ENCODE data around the gene DFFB. TPM values are rescaled to one million over a fixed set of nuclear protein-coding genes. Genes with fewer than 3 reads are reported as not detected.

The DFFB gene
- total and polyA plus RNA-seq, 4 experiments from 2014 or later, result 8.2 to 26.1 (median 18.1) TPM

- Histone ChIP-seq H3K27ac (ENCODE audit: low read depth, low read length) (peak within 1 kb of the TSS; percentile 81), H3K4me1 (ENCODE audit: insufficient read depth, low read length) (peaks cover 52% of the 10 kb centered on the region), H3K9me3 (ENCODE audit: control insufficient read depth in 1 of 2, low read length in 2 of 2) (no peaks in the 10 kb centered on the region), H3K36me3 (ENCODE audit: insufficient read depth, low read length) (no peaks in the 10 kb centered on the region), H3K4me3 (ENCODE audit: low read length in 2 of 2) (peak within 1 kb of the TSS; percentile 54 to 84), H3K27me3 (ENCODE audit: insufficient read depth, low read length) (no peaks in the 10 kb centered on the region)
- Mint-ChIP-seq H3K27me3 (no peaks in the 10 kb centered on the region), H3K36me3 (peaks cover 19 to 28% of the 10 kb centered on the region in 2 donors), H3K4me1 (peaks cover 30 to 71% (median 42%) of the 10 kb centered on the region in 4 donors), H3K27ac (peak within 1 kb of the TSS; percentile 93 to 99 (median 96)), H3K9me3 (peaks cover 0 to 21% (median 13%) of the 10 kb centered on the region in 8 donors), H3K4me3 (peak within 1 kb of the TSS; percentile 86 to 98 (median 94))
- ChIA-PET POLR2A (ENCODE audit: partially characterized antibody) (interaction anchor here (1.2 to 5.3 kb wide), 7 partner anchors 10 to 125 kb away, joined by 3 to 73 read pairs (median 8); partner anchors contain the start of genes CEP104, DFFB and LRRC47), CTCF (ENCODE audit: partially characterized antibody) (interaction anchor here (1.2 to 2.3 kb wide), 2 partner anchors 10 to 38 kb away, joined by 3 to 8 read pairs; no protein-coding TSS in a partner anchor)
- peak; percentile 96 to 99 (median 98) for DNase-seq
- intact Hi-C loops (cut with micrococcal nuclease), result loop anchor here (1.0 kb wide), 4 partner anchors 10 to 128 kb away; partner anchors contain the start of genes CEP104, DFFB, LRRC47 and SMIM1
These were observed 43.1 kb downstream of the DFFB start, which contains the start of gene C1orf174 for GRCh38 chr1:3900150-3900968. Gene C1orf174, minus strand, starts transcription at chr1:3900272. Its CDS starts 86 bp downstream, at chr1:3900186.

DNA sequence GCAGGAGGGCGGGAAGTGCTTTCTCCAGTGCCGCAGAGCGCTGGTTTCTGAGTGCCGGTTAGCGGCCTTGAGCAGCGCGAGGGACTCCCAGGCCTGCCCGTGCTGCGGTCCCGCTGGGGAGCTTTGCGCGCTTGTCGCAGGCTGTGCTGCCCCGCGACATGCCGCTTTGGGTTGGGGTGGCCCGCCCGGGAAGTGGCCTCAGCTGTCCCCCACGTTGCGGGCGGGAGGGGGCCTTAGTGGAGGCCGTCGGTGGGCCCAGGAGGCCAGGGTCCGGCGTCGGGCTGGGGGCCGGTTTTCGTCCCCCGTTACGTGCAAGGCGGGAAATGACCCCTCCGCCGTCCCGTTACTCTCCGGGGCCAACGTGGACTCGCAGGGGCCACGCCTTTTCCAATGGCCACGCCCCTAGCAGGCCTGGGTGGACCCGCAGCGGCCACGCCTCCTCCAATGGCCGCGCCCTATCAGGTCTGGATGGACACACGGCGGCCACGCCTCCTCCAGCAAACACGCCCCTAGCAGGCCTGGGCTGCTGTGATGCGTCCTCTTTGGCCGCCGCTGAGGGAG, 43.8 kb downstream of the DFFB start:
- POLR2A ChIA-PET (ENCODE audit: partially characterized antibody), result interaction anchor here (0.7 to 5.3 kb wide), 7 partner anchors 11 to 126 kb away, joined by 3 to 73 read pairs (median 7); partner anchors contain the start of genes CEP104, DFFB and LRRC47
- H3K27me3 Mint-ChIP-seq, result no peaks in the 10 kb centered on the region
- peak overlapping the region; percentile 86 to 98 (median 94) for H3K4me3 Mint-ChIP-seq
- Histone ChIP-seq H3K27ac (ENCODE audit: low read depth, low read length) (peak overlapping the region; percentile 81), H3K4me1 (ENCODE audit: insufficient read depth, low read length) (peaks cover 52% of the 10 kb centered on the region), H3K36me3 (ENCODE audit: insufficient read depth, low read length) (no peaks in the 10 kb centered on the region), H3K27me3 (ENCODE audit: insufficient read depth, low read length) (no peaks in the 10 kb centered on the region), H3K4me3 (ENCODE audit: low read length in 2 of 2) (peak overlapping the region; percentile 54 to 84), H3K9me3 (ENCODE audit: control insufficient read depth in 1 of 2, low read length in 2 of 2) (no peaks in the 10 kb centered on the region)
- peaks cover 30 to 65% (median 45%) of the 10 kb centered on the region in 4 donors for H3K4me1 Mint-ChIP-seq
- peak overlapping the region; percentile 93 to 99 (median 96) for H3K27ac Mint-ChIP-seq
- peak; percentile 66 to 78 (median 70) for DNase-seq
- H3K36me3 Mint-ChIP-seq, result peaks cover 19 to 23% of the 10 kb centered on the region in 2 donors
- peaks cover 0 to 21% (median 13%) of the 10 kb centered on the region in 8 donors for H3K9me3 Mint-ChIP-seq
- CTCF ChIA-PET (ENCODE audit: partially characterized antibody), result interaction anchor here (1.2 to 2.3 kb wide), 2 partner anchors 10 to 39 kb away, joined by 3 to 8 read pairs; no protein-coding TSS in a partner anchor
- intact Hi-C loops (cut with micrococcal nuclease), result loop anchor here (1.0 kb wide), 4 partner anchors 11 to 129 kb away; partner anchors contain the start of genes CEP104, DFFB, LRRC47 and SMIM1

- ChIA-PET CTCF (ENCODE audit: partially characterized antibody) (interaction anchor here (1.3 kb wide), 1 partner anchor 9 kb away, joined by 5 read pairs; no protein-coding TSS in a partner anchor), POLR2A (ENCODE audit: partially characterized antibody) (interaction anchor here (0.7 to 5.3 kb wide), 2 partner anchors 45 to 106 kb away, joined by 3 to 73 read pairs; partner anchors contain the start of genes CEP104, DFFB and LRRC47)
- H3K4me1 Mint-ChIP-seq, result peaks cover 28 to 58% (median 42%) of the 10 kb centered on the region in 4 donors
- peaks cover 13 to 18% of the 10 kb centered on the region in 2 donors for H3K36me3 Mint-ChIP-seq
- intact Hi-C loops (cut with micrococcal nuclease), result no loop called here
- peaks cover 0 to 17% (median 13%) of the 10 kb centered on the region in 8 donors for H3K9me3 Mint-ChIP-seq
- no peaks in the 10 kb centered on the region for H3K27me3 Mint-ChIP-seq
- H3K36me3 ChIP-seq (ENCODE audit: insufficient read depth, low read length), result no peaks in the 10 kb centered on the region
- H3K27me3 ChIP-seq (ENCODE audit: insufficient read depth, low read length), result no peaks in the 10 kb centered on the region
- H3K4me1 ChIP-seq (ENCODE audit: insufficient read depth, low read length), result peaks cover 48% of the 10 kb centered on the region
- H3K9me3 ChIP-seq (ENCODE audit: control insufficient read depth in 1 of 2, low read length in 2 of 2), result no peaks in the 10 kb centered on the region
- H3K4me3 Mint-ChIP-seq, result peak overlapping the region; percentile 86 to 98 (median 94)
- peak; percentile 46 to 66 (median 54) for DNase-seq
- H3K27ac Mint-ChIP-seq, result peak overlapping the region; percentile 88 to 99 (median 92)
- H3K27ac ChIP-seq (ENCODE audit: low read depth, low read length), result peak overlapping the region; percentile 44
- H3K4me3 ChIP-seq (ENCODE audit: low read length in 2 of 2), result peak overlapping the region in 1 of 2 donors; percentile 8
These were observed 44.8 kb downstream of the DFFB start for GRCh38 chr1:3902111-3902511.

DNA sequence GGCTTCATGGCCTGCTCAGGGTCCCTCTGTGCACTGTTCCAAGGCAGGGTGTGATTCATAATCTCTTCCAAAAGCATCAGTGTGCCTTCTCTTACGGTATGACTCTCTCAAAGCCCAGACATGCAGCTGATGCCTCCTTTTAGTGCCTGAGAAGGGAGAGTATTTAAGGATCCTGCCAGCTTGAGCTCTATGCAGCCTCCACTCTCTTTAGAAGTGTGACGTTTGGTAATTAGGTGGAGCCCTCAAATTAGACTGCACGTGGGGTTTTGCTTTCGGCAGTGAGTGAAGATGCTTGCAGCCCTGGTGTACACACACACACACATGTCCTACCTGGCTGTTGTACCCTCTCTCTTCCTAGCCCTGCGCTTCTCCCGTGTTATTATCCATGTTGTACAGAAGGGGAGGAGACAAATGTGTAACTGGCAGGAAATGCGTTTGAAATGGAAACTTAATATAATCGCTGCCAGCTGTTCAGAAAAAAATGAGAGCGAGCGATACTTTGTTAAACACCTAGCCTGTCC, 45.4 kb downstream of the DFFB start:
- no peaks in the 10 kb centered on the region for H3K9me3 ChIP-seq (ENCODE audit: control insufficient read depth in 1 of 2, low read length in 2 of 2)
- peaks cover 9 to 16% of the 10 kb centered on the region in 2 donors for H3K36me3 Mint-ChIP-seq
- H3K36me3 ChIP-seq (ENCODE audit: insufficient read depth, low read length), result no peaks in the 10 kb centered on the region
- peak overlapping the region; percentile 88 to 99 (median 92) for H3K27ac Mint-ChIP-seq
- H3K4me3 ChIP-seq (ENCODE audit: low read length in 2 of 2), result peak overlapping the region in 1 of 2 donors; percentile 10
- intact Hi-C loops (cut with micrococcal nuclease), result no loop called here
- ChIA-PET CTCF (ENCODE audit: partially characterized antibody) (interaction anchor here (1.3 kb wide), 2 partner anchors 9 to 46 kb away, joined by 4 to 5 read pairs; partner anchors contain the start of genes CEP104 and DFFB), POLR2A (ENCODE audit: partially characterized antibody) (interaction anchor here (1.0 to 5.3 kb wide), 2 partner anchors 46 to 106 kb away, joined by 3 to 73 read pairs; partner anchors contain the start of genes CEP104 and DFFB)
- H3K9me3 Mint-ChIP-seq, result peaks cover 0 to 12% (median 8%) of the 10 kb centered on the region in 8 donors
- no peaks in the 10 kb centered on the region for H3K27me3 Mint-ChIP-seq
- peaks cover 48% of the 10 kb centered on the region for H3K4me1 ChIP-seq (ENCODE audit: insufficient read depth, low read length)
- peak in 4 of 5 donors; percentile 38 to 53 (median 42) for DNase-seq
- peak overlapping the region; percentile 44 for H3K27ac ChIP-seq (ENCODE audit: low read depth, low read length)
- H3K4me3 Mint-ChIP-seq, result peak overlapping the region; percentile 86 to 98 (median 94)
- no peaks in the 10 kb centered on the region for H3K27me3 ChIP-seq (ENCODE audit: insufficient read depth, low read length)
- peaks cover 25 to 59% (median 42%) of the 10 kb centered on the region in 4 donors for H3K4me1 Mint-ChIP-seq

GRCh38 chr1:3903141-3904005, 46.1 kb downstream of the DFFB start:
- ChIA-PET POLR2A (ENCODE audit: partially characterized antibody) (interaction anchor here (1.0 to 5.3 kb wide), 3 partner anchors 10 to 107 kb away, joined by 3 to 73 read pairs (median 3); partner anchors contain the start of genes CEP104 and DFFB), CTCF (ENCODE audit: partially characterized antibody) (interaction anchor here (0.6 to 1.3 kb wide), 3 partner anchors 8 to 46 kb away, joined by 3 to 5 read pairs (median 4); partner anchors contain the start of genes CEP104 and DFFB)
- peak in 1 of 5 donors; percentile 30 for DNase-seq
- peak overlapping the region; percentile 70 to 99 (median 91) for H3K27ac Mint-ChIP-seq
- peaks cover 0 to 7% (median 2%) of the 10 kb centered on the region in 8 donors for H3K9me3 Mint-ChIP-seq
- H3K27me3 Mint-ChIP-seq, result no peaks in the 10 kb centered on the region
- H3K36me3 Mint-ChIP-seq, result peaks cover 3 to 15% of the 10 kb centered on the region in 2 donors
- Histone ChIP-seq H3K36me3 (ENCODE audit: insufficient read depth, low read length) (no peaks in the 10 kb centered on the region), H3K9me3 (ENCODE audit: control insufficient read depth in 1 of 2, low read length in 2 of 2) (no peaks in the 10 kb centered on the region), H3K27me3 (ENCODE audit: insufficient read depth, low read length) (no peaks in the 10 kb centered on the region), H3K27ac (ENCODE audit: low read depth, low read length) (peak overlapping the region; percentile 44), H3K4me1 (ENCODE audit: insufficient read depth, low read length) (peaks cover 47% of the 10 kb centered on the region), H3K4me3 (ENCODE audit: low read length in 2 of 2) (peak overlapping the region; percentile 7 to 10)
- peaks cover 21 to 52% (median 42%) of the 10 kb centered on the region in 4 donors for H3K4me1 Mint-ChIP-seq
- H3K4me3 Mint-ChIP-seq, result peak overlapping the region in 6 of 8 donors; percentile 54 to 98 (median 94)
- intact Hi-C loops (cut with micrococcal nuclease), result no loop called here

Data from CD4-positive, alpha-beta memory T cell (primary cell).